HG02870 (cell line): ENCODE measurements around the gene PARD6B.
"Not testable (repeated sequence)": the region's sequence is repeated elsewhere in the genome, so short reads cannot be mapped to it uniquely, and the experiment has no call there.

Experiments used
- ATAC-seq: cut with Tn5 transposase; IDR thresholded peaks from one replicate; pipeline ENCODE4 v1.9.1; 2021; ENCODE audit warnings: mild to moderate bottlenecking, moderate library complexity; ENCODE audit not compliant: unreplicated experiment

Gene PARD6B

DNA sequence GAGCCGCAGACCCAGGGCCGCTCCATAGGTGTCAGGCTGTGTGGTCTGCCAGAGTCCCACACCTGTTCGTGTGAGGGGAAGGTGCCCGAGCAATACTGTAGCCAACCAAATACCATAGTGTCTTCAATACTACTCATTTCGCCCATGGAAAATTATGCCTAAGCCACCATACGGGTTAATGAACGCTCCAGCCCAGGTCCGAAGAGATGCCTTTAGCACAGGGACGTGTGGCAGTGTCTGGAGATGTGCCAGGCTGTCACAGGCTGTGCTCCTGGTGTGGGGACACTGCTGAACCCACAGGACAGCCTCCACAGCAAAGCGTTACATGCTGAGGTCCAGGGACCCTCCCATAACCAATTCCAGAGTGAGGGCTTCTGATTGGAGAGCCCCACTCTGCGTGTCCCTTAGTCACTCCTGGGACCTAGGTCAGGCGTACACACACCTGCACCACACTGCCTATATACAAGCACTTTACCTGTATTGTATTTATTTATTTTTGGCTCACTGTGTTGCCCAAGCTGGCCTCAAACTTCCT lies 38.2 kb downstream of the PARD6B start:
- ATAC-seq, result not testable (repeated sequence)

DNA sequence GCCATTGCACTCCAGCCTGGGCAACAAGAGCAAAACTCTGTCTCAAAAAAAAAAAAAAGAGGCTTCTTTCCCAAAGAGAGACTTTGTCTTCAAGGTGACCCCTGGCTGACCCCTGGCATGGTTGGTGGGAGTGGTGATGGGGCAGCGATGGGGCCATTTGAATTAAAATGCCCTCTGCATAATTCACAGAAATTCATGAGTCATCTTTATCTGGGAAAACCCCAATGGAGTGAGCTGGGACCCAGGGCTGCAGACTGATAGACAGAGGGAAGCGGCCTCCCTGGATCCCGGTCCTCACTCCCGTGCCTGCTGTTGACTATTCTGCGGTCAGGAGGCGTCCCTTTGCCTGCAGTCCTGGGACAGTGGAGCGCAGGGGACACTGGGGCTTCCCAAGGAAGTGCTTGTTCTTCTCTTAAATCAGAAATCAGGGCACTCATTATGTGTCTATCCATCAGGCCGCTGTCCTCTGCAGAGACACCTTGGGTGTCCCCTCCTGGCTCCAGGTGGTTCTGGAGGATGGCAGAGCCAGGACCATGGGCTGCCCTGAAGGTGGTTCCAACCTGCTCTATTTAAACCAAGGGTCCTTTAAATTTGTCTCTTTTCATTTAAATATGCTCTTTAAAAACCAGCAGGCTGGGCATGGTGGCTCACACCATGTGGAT lies 40.2 kb downstream of the PARD6B start:
- not testable (repeated sequence) for ATAC-seq

DNA sequence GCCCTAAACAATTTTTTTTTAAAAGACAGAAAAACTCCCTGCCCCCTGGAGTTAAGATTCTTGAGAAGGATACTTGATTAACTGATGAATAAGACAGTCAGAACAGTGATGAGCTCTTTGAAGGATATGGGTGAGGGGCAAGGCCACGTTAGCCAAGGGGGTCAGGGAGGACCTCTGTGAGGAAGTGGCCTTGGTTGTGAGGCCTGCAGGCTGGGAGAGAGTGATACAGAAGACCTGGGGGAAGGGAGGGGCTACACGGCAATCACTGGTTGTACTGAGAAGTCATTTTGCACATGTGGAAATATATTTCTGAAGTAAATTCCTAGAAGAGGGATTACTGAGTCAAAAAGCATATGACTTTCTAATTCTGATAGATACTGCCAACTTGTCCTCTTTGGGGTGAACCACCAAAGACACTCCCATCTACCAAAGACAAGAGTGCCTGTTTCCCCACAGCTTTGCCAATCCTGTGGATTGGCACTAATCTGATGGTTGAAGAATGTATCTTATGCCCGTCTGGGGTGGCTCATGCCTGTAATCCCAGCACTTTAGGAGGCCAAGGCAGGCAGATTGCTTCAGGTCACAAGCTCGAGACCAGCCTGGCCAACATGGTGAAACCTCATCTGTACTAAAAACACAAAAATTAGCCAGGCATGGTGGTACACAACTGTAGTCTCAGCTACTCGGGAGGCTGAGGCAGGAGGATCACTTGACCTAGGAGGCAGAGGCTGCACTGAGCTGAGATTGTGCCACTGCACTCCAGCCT lies 41.2 kb downstream of the PARD6B start:
- no peak for ATAC-seq

DNA sequence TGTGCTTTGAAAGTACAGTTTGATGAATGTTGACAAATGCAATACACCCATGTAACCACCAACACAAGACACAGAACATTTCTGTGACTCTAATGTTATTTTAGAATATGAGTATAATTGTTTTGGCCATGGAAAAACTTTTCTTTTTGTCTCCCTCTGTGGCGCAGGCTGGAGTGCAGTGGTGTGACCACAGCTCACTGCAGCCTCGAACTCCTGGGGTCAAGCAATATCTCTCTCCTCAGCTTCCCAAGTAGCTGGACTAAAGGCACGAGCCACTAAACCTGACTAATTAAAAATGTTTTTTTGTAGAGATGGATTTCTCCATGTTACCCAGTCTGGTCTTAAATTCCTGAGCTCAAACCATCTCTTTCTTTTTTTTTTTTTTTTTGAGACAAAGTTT lies 43.1 kb downstream of the PARD6B start:
- ATAC-seq, result no peak

DNA sequence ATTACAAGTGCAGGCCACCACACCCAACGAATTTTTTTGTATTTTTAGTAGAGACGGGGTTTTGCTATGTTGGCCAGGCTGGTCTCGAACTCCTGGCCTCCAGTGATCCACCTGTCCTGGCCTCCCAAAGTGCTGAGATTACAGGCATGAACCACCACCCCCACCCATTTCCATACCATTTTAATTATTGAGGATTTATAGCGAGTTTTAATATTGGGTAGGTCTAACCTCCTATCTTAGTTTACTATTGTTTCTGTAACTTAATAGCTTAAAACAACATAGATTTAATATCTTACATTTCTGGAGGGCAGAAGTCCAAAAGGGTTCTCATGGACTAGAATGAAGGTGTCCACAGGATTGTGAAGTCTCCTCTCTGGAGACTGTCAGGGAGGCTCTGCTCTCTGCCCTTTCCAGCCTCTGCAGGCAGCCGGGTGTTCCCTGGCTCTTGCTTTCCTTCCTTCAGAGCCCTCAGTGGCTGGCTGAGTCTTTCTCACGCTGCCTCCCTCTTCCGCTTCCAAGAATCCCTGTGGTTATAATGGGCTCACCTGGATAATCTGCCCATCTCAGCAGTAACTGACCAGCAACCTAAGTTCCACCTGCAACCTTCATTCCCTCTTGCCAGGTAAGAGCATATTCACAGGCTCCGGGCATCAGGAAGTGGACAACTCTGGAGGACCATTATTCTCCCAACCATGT lies 44.9 kb downstream of the PARD6B start:
- no peak for ATAC-seq

DNA sequence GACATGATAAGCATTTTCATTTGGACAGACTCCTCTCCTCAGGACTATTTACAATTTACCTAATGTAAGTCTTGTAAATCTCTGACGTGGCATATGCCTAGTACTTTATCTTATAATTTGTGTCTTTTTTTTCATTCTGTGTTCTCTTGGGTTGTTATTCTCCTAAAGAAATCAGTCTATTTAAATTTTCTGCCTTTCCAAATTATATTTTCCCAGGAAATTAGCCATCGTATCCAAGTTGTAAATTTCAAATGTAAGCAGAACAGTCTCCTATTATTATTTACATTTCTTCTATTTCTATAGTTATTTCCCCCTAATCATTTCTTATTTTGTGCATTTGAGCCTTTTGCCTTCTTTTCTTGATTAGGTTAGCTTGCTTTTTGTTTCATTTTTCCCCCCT lies 46.0 kb downstream of the PARD6B start:
- ATAC-seq, result no peak

DNA sequence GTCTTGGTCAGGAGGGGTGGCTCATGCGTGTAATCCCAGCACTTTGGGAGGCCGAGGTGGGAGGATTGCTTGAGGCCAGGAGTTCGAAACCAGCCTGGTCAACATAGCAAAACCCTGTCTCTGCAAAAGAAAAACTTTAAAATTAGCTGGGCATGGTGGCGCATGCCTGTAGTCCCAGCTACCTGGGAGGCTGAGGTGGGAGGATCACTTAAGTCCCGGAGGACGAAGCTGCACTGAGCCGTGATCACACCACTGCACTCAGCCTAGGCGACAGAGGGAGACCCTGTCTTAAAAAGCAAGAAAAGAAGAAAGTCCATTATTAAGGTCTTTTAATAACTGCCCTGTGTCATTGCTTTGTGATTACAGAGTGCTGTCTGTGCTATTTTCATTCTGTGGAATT lies 47.6 kb downstream of the PARD6B start:
- not testable (repeated sequence) for ATAC-seq

DNA sequence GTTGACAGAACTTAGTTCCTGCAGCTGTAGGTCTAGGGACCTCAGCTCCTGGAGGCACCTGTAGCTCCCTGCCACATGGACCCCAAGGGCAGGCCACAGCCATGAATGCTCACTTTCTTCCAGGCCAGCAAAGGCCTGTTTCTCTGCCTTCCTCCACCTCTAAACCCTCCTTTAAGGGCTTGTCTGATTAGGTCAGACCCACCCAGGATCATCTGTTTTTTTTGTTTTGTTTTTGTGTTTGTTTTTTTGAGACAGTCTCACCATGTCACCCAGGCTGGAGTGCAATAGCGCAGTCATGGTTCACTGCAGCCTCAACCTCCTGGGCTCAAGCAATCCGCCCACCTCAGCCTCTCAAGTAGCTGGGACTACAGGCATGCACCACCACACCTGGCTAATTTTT lies 52.0 kb downstream of the PARD6B start:
- ATAC-seq, result no peak

DNA sequence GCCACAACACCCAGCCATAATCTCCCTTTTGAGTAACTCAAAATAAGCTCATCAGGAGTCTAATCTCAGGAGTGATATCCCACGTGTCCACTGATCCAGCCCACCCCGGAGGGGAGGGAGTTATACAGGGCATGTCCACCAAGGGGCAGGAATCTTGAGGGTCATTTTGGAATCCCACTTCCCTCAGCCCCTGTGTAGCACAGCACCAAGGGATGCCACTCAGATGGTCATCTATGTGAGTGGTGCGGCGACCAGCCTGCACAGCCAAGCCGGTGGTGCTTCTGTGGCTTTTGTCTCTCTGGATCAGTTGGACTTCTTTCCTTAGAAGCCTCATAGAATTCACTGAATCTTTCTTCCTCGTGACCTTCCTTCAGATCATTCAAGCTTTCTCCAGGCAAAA lies 52.5 kb downstream of the PARD6B start:
- ATAC-seq, result no peak

DNA sequence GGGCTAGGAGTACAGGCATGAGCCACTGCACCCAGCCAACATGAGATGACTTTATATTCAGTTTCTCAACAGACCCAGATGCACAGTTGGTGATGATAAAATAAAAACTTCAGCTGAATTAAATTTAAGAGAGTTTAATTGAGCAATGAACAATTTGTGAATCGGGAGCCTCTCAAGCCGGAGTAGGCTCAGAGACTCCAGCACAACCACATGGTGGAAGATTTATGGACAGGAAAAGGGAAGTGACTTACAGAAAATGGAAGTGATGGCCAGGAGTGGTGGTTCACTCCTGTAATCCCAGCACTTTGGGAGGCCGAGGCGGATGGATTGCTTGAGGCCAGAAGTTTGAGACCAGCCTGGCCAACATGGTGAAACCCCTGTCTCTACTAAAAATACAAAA lies 53.1 kb downstream of the PARD6B start:
- no peak for ATAC-seq

DNA sequence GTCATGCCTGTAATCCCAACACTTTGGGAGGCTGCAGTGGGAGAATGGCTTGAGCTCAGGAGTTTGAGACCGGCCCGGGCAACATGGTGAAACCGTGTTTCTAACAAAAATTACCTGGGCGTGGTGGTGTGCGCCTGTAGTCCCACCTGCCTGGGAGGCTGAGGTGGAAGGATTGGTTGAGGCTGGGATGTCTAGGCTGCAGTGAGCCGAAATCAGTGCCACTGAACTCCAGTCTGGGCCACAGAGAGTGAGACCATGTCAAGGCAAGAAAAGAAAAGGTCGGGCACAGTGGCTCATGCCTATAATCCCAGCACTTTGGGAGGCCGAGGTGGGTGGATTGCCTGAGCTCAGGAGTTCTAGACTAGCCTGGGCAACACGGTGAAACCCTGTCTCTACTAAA lies 55.3 kb downstream of the PARD6B start:
- ATAC-seq, result no peak

DNA sequence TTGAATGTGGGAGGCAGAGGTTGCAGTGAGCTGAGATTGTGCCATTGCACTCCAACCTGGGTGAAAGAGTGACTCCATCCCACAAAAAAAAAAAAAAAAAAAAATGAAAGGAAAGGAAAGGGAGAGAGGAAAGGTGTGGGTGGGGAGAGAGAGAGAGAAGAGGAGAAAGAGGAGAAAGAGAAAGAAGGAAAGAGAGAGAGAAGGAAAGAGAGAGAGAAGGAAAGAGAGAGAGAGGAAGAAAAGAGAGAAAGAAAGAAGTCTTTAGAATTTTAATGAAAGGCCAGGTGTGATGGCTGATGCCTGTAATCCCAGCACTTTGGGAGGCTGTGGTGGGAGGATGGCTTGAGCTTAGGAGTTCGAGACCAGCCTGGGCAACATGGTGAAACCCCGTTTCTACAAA lies 55.8 kb downstream of the PARD6B start:
- no peak for ATAC-seq

DNA sequence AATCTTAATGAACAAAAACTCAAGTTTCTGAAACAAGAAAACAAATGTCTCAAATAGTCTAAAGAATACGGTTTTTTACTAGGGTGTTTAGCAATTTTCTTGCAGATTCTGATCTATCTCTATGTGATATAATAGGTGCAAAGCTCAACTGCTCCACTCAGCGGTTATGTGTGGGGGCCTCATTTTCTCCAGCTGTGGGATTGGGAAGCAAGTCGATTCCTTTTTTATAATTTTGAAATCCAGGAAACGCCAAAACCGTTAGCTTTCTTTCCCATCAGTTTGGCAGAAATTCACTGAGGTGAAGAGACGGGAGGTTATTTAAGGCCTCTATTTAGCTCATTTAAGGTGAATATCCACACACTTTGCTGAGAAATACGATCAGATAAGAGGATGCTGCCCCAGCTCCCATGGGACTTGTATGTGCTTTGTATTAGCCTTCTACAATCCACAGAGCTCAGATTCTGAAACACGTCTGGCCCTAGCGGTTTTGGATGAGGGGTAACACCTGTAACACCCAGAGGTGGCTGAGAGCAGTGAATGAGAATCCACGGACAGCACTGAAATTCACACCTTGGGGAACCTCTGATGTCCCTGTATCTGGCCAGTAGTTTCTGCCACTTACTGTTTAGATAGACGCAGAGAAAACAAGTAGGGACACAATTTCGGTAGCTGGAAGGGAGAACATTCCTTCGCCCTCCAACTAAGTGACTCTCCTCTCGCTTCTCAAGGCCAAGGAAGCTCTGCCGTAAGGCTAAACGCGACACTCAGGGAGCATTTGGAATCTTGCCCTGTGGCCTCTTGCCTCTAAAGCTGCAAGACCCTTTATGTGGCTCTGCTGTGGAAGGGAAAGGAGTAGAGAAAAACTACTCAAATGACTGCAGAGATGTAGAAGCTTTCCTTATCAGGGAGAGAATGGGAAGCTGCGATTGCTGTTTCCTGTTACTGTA lies 56.9 kb downstream of the PARD6B start:
- ATAC-seq, result no peak

DNA sequence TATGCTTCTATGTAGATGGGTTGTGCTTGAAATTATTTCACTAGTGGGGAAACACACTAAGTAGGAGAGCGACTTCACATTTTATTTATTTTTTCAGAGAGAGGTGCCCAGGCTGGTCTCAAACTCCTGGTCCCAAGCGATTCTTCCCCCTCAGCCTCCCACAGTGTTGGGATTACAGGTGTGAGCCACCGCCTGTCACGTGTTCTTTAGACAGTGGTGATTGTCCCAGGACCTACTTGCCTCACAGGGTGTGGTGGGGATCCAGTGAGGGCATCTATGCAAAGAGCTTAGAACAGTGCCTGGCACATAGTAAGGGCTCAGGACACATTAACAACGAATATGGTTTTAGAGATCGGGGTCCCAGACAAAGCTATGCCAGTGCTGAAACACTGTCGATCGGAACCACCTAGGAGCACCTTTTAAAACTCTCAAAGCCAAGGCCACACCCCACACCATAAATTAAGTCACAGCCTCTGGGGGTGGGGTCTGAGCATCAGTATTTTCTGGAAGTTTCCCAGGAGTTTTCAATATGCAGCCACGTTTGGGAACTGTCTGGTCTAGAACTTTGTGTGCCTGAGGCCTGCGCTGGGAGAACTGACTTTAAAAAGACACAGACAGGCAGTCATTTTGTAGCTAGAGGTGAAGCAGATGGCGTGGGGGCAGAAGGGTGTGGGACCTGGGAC lies 58.7 kb downstream of the PARD6B start:
- no peak for ATAC-seq

DNA sequence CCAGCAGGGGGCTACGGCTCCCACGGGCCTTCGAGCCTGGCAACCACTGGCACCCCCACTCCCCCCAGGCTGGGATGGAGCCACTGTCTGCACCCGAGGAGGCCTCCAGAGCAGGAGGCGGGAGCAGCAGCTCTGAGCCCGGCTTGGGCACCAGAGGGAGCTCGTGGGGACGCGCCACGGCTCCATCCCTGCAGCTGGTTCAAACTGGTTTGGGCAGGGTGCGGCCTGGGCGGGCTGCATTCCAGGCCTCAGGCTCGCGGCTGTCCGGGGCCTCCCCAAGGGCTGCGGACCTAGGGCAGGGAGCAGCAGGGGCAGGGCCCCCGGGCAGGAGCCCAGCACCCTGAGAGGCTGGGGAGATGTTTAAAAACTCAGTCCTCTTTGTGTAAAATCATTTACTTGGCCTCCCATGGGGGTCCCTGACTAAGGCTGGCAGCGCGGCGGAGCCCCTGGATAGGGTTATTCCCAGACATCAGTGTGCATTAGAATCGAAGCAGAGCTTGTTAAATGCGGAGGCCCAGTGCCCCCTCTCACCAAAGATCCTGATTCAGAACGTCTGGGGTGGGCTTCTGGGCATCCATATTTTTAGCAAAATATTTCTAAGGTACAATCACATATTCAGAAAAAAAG lies 59.4 kb downstream of the PARD6B start:
- ATAC-seq, result peak; percentile 60

DNA sequence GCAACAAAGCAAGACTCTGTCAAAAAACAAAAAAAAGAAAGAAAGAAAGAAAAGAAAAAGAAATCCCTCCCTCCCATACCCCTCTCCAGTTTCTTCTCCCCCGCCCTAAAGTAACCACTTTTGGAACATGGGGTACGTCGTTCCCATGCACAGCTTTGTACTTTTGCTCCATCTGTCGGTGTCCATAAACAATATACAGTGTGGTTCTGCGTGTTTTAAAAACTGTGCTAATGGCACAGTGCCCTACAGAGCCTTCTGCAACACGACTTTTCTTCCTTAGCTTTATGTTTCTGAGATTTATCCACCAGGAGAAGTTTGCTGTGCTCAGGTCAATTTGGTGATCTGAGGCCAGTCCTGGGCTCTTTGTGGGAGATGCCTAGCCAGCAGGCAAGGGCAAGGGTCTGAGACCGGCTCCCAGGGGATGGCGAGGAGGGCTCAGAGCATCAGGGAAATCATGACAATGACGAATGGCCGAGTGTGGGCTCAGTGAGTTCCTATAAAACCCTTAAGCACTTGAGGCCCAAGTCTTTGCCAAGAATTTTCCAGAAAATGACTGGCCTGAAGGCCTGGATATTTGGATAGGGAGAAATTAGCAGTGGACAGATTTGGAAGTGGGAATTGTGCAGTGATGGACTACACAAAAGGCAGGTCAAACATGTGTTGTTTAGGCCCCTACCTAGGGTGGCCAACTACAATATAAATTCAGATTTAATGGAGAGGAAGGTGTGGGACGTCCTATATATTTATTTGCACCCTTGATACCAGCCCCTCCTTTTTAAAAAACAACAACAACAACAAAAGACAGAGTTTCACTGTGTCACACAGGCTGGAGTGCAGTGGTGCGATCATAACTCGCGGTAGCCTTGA lies 61.6 kb downstream of the PARD6B start:
- no peak for ATAC-seq

DNA sequence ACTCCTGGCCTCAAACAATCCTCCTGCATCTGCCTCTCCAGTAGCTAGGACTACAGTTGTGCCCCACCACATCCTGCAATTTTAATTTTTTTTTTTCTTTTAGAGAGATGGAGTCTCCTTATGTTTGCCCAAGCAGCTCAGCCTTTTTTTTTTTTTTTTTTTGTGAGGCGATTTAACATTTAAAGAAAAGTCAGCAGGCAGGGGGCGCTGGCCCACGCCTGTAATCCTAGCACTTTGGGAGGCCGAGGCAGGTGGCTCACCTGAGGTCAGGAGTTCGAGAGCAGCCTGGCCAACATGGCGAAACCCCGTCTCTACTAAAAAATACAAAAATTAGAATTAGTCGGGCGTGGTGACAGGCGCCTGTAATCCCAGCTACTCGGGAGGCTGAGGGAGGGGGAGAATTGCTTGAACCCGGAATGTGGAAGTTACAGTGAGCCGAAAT lies 62.2 kb downstream of the PARD6B start:
- ATAC-seq, result not testable (repeated sequence)

DNA sequence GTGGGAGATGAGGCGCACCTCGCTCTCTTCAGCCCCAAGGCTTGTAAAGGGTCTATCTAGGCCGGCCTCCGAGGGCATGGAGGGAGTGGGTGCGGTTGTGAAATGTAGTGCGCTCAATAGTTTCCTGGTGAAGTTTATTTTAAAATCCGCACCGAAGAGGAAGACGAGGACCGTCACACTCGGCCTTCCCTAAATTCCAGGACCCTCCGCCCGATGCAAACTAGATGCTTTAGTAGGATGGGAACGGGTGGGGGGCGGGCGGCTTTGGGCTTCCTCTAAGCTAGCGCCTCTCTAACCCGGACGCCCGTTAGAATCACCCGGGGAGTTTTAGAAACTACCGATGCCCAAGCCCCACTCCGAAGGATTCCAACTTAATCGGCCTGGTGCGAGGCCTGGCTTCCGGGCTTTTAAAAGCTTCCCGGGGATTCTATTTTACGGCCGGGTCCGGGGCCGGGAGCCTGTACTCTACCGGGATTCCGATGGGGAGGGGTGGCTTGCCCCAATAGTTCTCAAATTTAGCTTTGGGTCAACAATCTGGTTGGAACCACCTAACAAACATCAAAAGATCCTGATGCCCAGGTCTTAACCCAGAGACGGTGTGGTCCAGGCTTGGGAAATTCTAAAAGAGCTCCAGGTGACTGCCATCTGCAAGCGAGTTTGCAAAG lies 62.9 kb downstream of the PARD6B start:
- no peak for ATAC-seq
